ENCODE measurements around the gene TMEM150B. TPM values are rescaled to one million over a fixed set of nuclear protein-coding genes. Genes with fewer than 3 reads are reported as not detected.

The TMEM150B gene
- total and polyA plus RNA-seq, 9 of the 15 experiments (the other 6 are each of a cell fraction or from before 2014, with no cell fraction given), result 0.47 to 1.3 (median 0.74) TPM; not detected in 2

DNA sequence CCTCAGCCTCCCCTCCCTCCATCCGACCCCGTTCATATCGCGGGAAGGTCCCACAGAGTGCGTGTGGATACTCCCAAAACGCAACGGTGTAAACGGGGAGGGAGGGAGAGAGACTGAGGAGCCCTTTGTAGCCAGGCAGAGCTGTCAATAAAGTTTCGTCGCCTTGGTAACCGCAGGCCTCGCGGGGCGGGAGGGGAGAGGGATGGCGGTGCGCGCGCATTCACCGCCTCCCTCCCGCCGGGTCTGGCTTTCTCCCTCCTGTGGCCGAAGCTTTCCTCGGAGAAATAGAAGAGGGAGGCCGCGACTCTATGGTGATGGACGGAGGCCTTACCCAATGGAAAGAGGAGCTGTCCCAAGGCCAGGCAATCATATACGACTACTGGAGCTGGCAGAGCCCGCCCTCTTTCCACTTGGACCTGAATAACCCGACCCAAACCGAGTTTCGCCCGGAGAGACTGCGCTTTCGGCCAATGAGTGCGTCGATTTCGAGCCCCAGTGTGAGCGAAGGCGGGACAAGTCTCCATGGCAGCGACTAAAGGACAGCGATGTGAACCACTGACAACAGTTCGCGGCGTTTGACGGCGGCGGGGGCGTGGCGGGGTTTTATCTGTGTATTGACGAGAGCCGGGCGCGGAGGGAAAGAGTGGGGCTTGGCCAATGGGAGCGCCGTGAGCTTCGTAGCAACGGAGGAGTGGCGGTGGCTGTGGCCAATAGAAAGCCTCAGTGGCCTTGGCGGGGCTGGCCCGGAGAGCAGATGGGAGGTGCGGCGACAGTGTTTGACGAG is 14.2 kb upstream of the TMEM150B start, which contains the start of gene KMT5C (continued):
- TF ChIP-seq, protein P1, sequence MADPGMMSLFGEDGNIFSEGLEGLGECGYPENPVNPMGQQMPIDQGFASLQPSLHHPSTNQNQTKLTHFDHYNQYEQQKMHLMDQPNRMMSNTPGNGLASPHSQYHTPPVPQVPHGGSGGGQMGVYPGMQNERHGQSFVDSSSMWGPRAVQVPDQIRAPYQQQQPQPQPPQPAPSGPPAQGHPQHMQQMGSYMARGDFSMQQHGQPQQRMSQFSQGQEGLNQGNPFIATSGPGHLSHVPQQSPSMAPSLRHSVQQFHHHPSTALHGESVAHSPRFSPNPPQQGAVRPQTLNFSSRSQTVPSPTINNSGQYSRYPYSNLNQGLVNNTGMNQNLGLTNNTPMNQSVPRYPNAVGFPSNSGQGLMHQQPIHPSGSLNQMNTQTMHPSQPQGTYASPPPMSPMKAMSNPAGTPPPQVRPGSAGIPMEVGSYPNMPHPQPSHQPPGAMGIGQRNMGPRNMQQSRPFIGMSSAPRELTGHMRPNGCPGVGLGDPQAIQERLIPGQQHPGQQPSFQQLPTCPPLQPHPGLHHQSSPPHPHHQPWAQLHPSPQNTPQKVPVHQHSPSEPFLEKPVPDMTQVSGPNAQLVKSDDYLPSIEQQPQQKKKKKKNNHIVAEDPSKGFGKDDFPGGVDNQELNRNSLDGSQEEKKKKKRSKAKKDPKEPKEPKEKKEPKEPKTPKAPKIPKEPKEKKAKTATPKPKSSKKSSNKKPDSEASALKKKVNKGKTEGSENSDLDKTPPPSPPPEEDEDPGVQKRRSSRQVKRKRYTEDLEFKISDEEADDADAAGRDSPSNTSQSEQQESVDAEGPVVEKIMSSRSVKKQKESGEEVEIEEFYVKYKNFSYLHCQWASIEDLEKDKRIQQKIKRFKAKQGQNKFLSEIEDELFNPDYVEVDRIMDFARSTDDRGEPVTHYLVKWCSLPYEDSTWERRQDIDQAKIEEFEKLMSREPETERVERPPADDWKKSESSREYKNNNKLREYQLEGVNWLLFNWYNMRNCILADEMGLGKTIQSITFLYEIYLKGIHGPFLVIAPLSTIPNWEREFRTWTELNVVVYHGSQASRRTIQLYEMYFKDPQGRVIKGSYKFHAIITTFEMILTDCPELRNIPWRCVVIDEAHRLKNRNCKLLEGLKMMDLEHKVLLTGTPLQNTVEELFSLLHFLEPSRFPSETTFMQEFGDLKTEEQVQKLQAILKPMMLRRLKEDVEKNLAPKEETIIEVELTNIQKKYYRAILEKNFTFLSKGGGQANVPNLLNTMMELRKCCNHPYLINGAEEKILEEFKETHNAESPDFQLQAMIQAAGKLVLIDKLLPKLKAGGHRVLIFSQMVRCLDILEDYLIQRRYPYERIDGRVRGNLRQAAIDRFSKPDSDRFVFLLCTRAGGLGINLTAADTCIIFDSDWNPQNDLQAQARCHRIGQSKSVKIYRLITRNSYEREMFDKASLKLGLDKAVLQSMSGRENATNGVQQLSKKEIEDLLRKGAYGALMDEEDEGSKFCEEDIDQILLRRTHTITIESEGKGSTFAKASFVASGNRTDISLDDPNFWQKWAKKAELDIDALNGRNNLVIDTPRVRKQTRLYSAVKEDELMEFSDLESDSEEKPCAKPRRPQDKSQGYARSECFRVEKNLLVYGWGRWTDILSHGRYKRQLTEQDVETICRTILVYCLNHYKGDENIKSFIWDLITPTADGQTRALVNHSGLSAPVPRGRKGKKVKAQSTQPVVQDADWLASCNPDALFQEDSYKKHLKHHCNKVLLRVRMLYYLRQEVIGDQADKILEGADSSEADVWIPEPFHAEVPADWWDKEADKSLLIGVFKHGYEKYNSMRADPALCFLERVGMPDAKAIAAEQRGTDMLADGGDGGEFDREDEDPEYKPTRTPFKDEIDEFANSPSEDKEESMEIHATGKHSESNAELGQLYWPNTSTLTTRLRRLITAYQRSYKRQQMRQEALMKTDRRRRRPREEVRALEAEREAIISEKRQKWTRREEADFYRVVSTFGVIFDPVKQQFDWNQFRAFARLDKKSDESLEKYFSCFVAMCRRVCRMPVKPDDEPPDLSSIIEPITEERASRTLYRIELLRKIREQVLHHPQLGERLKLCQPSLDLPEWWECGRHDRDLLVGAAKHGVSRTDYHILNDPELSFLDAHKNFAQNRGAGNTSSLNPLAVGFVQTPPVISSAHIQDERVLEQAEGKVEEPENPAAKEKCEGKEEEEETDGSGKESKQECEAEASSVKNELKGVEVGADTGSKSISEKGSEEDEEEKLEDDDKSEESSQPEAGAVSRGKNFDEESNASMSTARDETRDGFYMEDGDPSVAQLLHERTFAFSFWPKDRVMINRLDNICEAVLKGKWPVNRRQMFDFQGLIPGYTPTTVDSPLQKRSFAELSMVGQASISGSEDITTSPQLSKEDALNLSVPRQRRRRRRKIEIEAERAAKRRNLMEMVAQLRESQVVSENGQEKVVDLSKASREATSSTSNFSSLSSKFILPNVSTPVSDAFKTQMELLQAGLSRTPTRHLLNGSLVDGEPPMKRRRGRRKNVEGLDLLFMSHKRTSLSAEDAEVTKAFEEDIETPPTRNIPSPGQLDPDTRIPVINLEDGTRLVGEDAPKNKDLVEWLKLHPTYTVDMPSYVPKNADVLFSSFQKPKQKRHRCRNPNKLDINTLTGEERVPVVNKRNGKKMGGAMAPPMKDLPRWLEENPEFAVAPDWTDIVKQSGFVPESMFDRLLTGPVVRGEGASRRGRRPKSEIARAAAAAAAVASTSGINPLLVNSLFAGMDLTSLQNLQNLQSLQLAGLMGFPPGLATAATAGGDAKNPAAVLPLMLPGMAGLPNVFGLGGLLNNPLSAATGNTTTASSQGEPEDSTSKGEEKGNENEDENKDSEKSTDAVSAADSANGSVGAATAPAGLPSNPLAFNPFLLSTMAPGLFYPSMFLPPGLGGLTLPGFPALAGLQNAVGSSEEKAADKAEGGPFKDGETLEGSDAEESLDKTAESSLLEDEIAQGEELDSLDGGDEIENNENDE (IDR thresholded peaks at IDR 0.05; ENCODE audit: low read depth, low read length), result no peak
- TF ChIP-seq, protein P2, sequence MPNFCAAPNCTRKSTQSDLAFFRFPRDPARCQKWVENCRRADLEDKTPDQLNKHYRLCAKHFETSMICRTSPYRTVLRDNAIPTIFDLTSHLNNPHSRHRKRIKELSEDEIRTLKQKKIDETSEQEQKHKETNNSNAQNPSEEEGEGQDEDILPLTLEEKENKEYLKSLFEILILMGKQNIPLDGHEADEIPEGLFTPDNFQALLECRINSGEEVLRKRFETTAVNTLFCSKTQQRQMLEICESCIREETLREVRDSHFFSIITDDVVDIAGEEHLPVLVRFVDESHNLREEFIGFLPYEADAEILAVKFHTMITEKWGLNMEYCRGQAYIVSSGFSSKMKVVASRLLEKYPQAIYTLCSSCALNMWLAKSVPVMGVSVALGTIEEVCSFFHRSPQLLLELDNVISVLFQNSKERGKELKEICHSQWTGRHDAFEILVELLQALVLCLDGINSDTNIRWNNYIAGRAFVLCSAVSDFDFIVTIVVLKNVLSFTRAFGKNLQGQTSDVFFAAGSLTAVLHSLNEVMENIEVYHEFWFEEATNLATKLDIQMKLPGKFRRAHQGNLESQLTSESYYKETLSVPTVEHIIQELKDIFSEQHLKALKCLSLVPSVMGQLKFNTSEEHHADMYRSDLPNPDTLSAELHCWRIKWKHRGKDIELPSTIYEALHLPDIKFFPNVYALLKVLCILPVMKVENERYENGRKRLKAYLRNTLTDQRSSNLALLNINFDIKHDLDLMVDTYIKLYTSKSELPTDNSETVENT (CRISPR knock-in tag; IDR thresholded peaks at IDR 0.05), result no peak
- TF ChIP-seq XRCC3 (IDR thresholded peaks at IDR 0.05) (no peak), KLF1 (tag; IDR thresholded peaks at IDR 0.05) (peak; percentile 22; the same call in 1 of the 2 replicates)

All from K562 (cell line).